Nephron (organoid): Measurements from ENCODE around the gene OR2L5.

Source experiments
- H3K27ac Mint-ChIP-seq, 3 experiments: 2 replicates each; pipeline ENCODE4 v1.8.0; 2020; ENCODE audit warnings: mixed read lengths in 3 of 3, mild to moderate bottlenecking in 2 of 3, moderate library complexity in 1 of 3
- H3K27me3 Mint-ChIP-seq: 2 replicates; pipeline ENCODE4 v1.8.0; 2021; ENCODE audit warnings: low read depth, mild to moderate bottlenecking, moderate library complexity, mixed read lengths
- H3K36me3 Mint-ChIP-seq: 2 replicates; pipeline ENCODE4 v1.8.0; 2020; ENCODE audit warnings: low read depth, mixed read lengths
- H3K4me1 Mint-ChIP-seq: 2 replicates; pipeline ENCODE4 v1.8.0; 2020; ENCODE audit warnings: mixed read lengths
- H3K4me3 Mint-ChIP-seq, 3 experiments: 2 replicates each; pipeline ENCODE4 v1.8.0; 2020; ENCODE audit warnings: mild to moderate bottlenecking in 3 of 3, mixed read lengths in 3 of 3, moderate library complexity in 2 of 3
- H3K9me3 Mint-ChIP-seq: 2 replicates; pipeline ENCODE4 v1.8.0; 2020; ENCODE audit warnings: mixed read lengths
- TF ChIP-seq, protein P1 (sequence below), 3 experiments: fragments of 200-600 bp; sonication (generic); IDR thresholded peaks; one replicate each; pipeline ENCODE4 v1.5.0; 2021; ENCODE audit warnings: antibody characterized with exemption in 3 of 3; ENCODE audit not compliant: unreplicated experiment in 3 of 3

Gene OR2L5

DNA sequence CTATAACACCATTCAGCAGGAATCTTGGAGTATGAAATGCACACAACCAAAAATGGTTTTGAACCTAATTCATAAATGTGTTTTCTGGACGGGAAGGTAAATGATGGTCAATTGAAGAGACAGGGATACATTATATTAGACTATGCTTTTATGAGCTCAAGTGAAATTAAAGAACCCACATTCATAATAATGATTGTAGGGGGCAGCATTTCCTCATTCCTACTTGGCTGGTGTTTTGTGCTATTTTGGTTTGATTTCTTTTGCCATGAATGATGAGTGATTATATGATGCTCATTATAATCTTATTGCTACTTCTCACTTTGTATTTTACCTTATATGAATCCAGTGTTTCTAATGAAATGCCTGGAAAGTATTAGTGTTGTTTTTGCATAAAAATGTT lies 33.5 kb downstream of the OR2L5 start:
- peaks cover 3% of the 10 kb centered on the region for H3K36me3 Mint-ChIP-seq
- H3K4me1 Mint-ChIP-seq: no peaks in the 10 kb centered on the region
- TF ChIP-seq, protein P1, sequence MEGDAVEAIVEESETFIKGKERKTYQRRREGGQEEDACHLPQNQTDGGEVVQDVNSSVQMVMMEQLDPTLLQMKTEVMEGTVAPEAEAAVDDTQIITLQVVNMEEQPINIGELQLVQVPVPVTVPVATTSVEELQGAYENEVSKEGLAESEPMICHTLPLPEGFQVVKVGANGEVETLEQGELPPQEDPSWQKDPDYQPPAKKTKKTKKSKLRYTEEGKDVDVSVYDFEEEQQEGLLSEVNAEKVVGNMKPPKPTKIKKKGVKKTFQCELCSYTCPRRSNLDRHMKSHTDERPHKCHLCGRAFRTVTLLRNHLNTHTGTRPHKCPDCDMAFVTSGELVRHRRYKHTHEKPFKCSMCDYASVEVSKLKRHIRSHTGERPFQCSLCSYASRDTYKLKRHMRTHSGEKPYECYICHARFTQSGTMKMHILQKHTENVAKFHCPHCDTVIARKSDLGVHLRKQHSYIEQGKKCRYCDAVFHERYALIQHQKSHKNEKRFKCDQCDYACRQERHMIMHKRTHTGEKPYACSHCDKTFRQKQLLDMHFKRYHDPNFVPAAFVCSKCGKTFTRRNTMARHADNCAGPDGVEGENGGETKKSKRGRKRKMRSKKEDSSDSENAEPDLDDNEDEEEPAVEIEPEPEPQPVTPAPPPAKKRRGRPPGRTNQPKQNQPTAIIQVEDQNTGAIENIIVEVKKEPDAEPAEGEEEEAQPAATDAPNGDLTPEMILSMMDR (IDR thresholded peaks at IDR 0.05; ENCODE audit: unreplicated experiment in 3 of 3): no peak
- H3K27ac Mint-ChIP-seq: no peak overlapping the region
- H3K27me3 Mint-ChIP-seq: no peaks in the 10 kb centered on the region
- H3K4me3 Mint-ChIP-seq: no peak overlapping the region
- H3K9me3 Mint-ChIP-seq: peaks cover 42% of the 10 kb centered on the region

DNA sequence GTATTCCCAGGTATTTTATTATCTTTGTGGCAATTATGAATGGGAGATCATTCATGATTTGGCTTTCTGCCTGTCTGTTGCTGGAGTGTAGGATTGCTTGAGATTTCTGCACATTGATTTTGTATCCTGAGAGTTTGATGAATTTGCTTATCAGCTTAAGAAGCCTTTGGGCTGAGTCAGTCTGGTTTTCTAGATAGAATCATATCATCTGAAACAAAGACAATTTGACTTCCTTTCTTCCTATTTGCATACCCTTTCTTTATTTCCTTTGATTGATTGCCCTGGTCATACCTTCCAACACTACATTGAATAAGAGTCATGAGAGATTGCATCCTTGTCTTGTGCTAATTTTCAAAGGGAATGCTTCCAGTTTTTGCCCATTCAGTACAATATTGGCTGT lies 41.2 kb downstream of the OR2L5 start:
- no peaks in the 10 kb centered on the region for H3K4me1 Mint-ChIP-seq
- peaks cover 3% of the 10 kb centered on the region for H3K36me3 Mint-ChIP-seq
- H3K27me3 Mint-ChIP-seq: no peaks in the 10 kb centered on the region
- peaks cover 44% of the 10 kb centered on the region for H3K9me3 Mint-ChIP-seq
- no peak overlapping the region for H3K4me3 Mint-ChIP-seq
- no peak overlapping the region for H3K27ac Mint-ChIP-seq
- TF ChIP-seq, protein P1 (IDR thresholded peaks at IDR 0.05; ENCODE audit: unreplicated experiment in 3 of 3): no peak

DNA sequence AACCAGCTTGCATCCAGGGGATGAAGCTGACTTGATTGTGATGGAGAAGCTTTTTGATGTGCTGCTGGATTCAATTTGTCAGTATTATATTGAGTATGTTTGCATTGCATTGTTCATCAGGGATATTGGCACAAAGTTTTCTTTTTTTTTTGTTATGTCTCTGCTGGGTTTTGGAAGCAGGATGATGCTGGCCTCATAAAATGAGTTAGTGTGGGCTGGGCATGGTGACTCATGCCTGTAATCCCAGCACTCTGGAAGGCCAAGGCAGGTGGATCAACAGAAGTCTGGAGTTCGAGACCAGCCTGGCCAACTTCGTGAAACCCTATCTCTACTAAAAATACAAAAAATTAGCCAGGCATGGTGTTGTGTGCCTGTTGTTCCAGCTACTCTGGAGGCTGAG lies 41.8 kb downstream of the OR2L5 start:
- TF ChIP-seq, protein P1 (IDR thresholded peaks at IDR 0.05; ENCODE audit: unreplicated experiment in 3 of 3): no peak
- H3K27ac Mint-ChIP-seq: no peak overlapping the region
- H3K9me3 Mint-ChIP-seq: peaks cover 41% of the 10 kb centered on the region
- no peak overlapping the region for H3K4me3 Mint-ChIP-seq
- peaks cover 3% of the 10 kb centered on the region for H3K36me3 Mint-ChIP-seq
- no peaks in the 10 kb centered on the region for H3K27me3 Mint-ChIP-seq
- no peaks in the 10 kb centered on the region for H3K4me1 Mint-ChIP-seq

DNA sequence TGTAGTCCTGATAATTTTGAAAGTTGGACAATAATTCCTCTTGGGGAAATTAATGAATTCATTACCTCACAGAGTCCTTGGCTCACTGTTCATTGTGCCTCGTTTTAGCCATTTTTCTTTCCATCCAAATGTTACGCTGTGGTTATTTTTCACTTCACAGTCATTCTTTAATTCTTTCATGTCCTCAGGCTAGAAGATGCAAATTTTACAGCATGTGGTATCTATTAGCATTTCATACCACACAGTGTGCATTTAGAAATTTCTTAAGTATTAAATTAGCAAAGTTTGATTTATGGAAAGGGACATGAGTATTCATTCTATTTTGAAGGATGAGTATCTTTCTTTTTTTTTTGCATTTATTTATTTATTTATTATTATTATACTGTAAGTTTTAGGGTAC lies 51.6 kb downstream of the OR2L5 start:
- no peaks in the 10 kb centered on the region for H3K27me3 Mint-ChIP-seq

DNA sequence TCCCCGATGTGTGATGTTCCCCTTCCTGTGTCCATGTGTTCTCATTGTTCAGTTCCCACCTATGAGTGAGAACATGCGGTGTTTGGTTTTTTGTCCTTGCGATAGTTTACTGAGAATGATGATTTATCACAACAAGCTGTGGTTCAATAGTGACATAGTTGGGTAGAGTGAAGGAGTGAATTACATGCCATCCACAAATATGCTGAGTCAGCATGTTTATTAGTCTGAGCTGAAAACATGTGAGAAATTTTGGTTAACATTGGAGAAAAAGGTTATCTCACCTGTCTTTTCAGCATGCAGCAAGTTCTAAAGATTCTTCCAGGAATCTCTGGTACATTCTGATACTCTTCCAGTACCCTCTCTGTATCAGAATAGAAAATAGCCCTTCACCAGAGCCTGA lies 52.1 kb downstream of the OR2L5 start:
- Mint-ChIP-seq H3K4me1 (no peaks in the 10 kb centered on the region), H3K27ac (no peak overlapping the region), H3K36me3 (no peaks in the 10 kb centered on the region), H3K4me3 (no peak overlapping the region), H3K27me3 (no peaks in the 10 kb centered on the region), H3K9me3 (peaks cover 37% of the 10 kb centered on the region)
- TF ChIP-seq, protein P1 (IDR thresholded peaks at IDR 0.05; ENCODE audit: unreplicated experiment in 3 of 3): no peak

More for the DNA sequence above, 51.6 kb downstream of the OR2L5 start:
- TF ChIP-seq, protein P1 (IDR thresholded peaks at IDR 0.05; ENCODE audit: unreplicated experiment in 3 of 3): no peak
- H3K36me3 Mint-ChIP-seq: no peaks in the 10 kb centered on the region
- no peaks in the 10 kb centered on the region for H3K4me1 Mint-ChIP-seq
- H3K4me3 Mint-ChIP-seq: no peak overlapping the region
- H3K9me3 Mint-ChIP-seq: peaks cover 37% of the 10 kb centered on the region
- H3K27ac Mint-ChIP-seq: no peak overlapping the region
